ENCODE results near the gene LSM7.

DNA sequence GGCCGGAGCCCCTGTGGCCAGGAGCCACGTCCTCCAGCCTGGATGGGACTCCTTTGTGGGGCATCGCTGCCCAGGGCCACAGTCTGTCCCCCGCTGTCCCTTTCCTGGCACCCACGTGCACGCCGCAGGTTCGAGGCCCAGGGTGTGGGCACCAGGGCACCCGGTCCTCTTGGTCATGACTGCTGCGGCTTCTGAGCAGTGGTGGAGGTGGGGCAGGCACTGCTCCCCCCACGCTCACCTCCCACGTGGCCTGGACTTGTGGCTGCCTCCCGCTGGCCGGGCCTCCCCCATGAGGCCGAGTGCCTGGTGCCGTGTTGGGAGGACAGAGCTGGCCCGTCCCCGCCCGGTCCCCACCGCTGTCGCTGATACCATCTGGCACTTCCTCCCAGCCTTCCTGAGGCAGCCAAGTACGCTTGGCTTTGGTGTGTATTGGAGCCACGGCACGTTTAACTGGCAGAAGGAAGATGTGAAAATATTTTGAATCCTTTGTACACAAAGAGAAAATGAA is 12.9 kb upstream of the LSM7 start:
- TF ChIP-seq, protein P1, sequence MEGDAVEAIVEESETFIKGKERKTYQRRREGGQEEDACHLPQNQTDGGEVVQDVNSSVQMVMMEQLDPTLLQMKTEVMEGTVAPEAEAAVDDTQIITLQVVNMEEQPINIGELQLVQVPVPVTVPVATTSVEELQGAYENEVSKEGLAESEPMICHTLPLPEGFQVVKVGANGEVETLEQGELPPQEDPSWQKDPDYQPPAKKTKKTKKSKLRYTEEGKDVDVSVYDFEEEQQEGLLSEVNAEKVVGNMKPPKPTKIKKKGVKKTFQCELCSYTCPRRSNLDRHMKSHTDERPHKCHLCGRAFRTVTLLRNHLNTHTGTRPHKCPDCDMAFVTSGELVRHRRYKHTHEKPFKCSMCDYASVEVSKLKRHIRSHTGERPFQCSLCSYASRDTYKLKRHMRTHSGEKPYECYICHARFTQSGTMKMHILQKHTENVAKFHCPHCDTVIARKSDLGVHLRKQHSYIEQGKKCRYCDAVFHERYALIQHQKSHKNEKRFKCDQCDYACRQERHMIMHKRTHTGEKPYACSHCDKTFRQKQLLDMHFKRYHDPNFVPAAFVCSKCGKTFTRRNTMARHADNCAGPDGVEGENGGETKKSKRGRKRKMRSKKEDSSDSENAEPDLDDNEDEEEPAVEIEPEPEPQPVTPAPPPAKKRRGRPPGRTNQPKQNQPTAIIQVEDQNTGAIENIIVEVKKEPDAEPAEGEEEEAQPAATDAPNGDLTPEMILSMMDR (IDR thresholded peaks at IDR 0.05), result no peak
- no peak for TF ChIP-seq POLR2A (IDR thresholded peaks at IDR 0.05)
